HCT116 (cell line): ENCODE measurements around the gene ARID5B.

Source experiments
- CEBPB ChIP-seq: IDR thresholded peaks from 2 replicates; pipeline ENCODE4 v1.6.1; 2012; ENCODE audit warnings: low read depth
- CTCF ChIP-seq, 3 experiments: fragments of 200-600 bp in 1 of 3; sonication (generic) in 1 of 3; IDR thresholded peaks in 2 of 3; conservative IDR thresholded peaks in 1 of 3; 2 replicates each; pipeline ENCODE4 v1.5.1; 2012 to 2017; ENCODE audit warnings: low read depth in 2 of 3, low read length in 2 of 3, antibody characterized with exemption in 1 of 3, borderline replicate concordance in 1 of 3, control low read depth in 1 of 3, mild to moderate bottlenecking in 1 of 3, mixed read lengths in 1 of 3, mixed run types in 1 of 3, moderate library complexity in 1 of 3; ENCODE audit not compliant: insufficient read depth in 1 of 3
- EGR1 ChIP-seq: IDR thresholded peaks from 2 replicates; pipeline ENCODE4 v1.6.1; 2012; ENCODE audit warnings: low read depth
- ELF1 ChIP-seq: IDR thresholded peaks from 2 replicates; pipeline ENCODE4 v1.6.1; 2012; ENCODE audit warnings: low read depth, borderline replicate concordance
- EZH2 ChIP-seq: fragments of 200-600 bp; sonication (generic); IDR thresholded peaks from 2 replicates; pipeline ENCODE4 v1.6.1; 2017; ENCODE audit warnings: antibody characterized with exemption, mixed run types
- EZH2phosphoT487 ChIP-seq: fragments of 200-600 bp; IDR thresholded peaks from 2 replicates; pipeline ENCODE4 v1.6.1; 2018; ENCODE audit warnings: antibody characterized with exemption, borderline replicate concordance
- FOSL1 ChIP-seq: IDR thresholded peaks from 2 replicates; pipeline ENCODE4 v1.6.1; 2012; ENCODE audit warnings: low read depth
- POLR2A ChIP-seq: IDR thresholded peaks from 2 replicates; pipeline ENCODE4 v1.7.0; 2011; ENCODE audit warnings: borderline replicate concordance; ENCODE audit not compliant: insufficient read depth, insufficient read length; ENCODE audit errors: extremely low read depth
- POLR2AphosphoS5 ChIP-seq: IDR thresholded peaks from 2 replicates; pipeline ENCODE4 v1.6.1; 2011; ENCODE audit warnings: mild to moderate bottlenecking, low read depth, low read length, moderate library complexity
- SIN3A ChIP-seq: IDR thresholded peaks from 2 replicates; pipeline ENCODE4 v1.6.1; 2012; ENCODE audit warnings: low read depth
- YY1 ChIP-seq: IDR thresholded peaks from 2 replicates; pipeline ENCODE4 v1.6.1; 2011; ENCODE audit warnings: low read length, low read depth, moderate library complexity, mild to moderate bottlenecking; ENCODE audit not compliant: insufficient replicate concordance; ENCODE audit errors: extremely low read depth
- TF ChIP-seq, protein P1 (sequence below): IDR thresholded peaks from 2 replicates; pipeline ENCODE4 v1.6.1; 2012
- TF ChIP-seq, protein P2 (sequence below): IDR thresholded peaks from 2 replicates; pipeline ENCODE4 v1.6.1; 2011; ENCODE audit warnings: mild to moderate bottlenecking, low read length, moderate library complexity; ENCODE audit not compliant: insufficient replicate concordance; ENCODE audit errors: extremely low read depth

- no peak for TF ChIP-seq FOSL1
- no peak for TF ChIP-seq CTCF (IDR thresholded peaks at IDR 0.05 in 2 of 3, conservative IDR thresholded peaks at IDR 0.05 in 1 of 3; ENCODE audit: borderline replicate concordance in 1 of 3, insufficient read depth in 1 of 3, low read depth in 2 of 3, low read length in 2 of 3)
- TF ChIP-seq POLR2AphosphoS5, result no peak
- TF ChIP-seq EZH2phosphoT487, result no peak
- no peak for TF ChIP-seq SIN3A
- TF ChIP-seq EZH2, result no peak
- no peak for TF ChIP-seq YY1
- TF ChIP-seq, protein P1, sequence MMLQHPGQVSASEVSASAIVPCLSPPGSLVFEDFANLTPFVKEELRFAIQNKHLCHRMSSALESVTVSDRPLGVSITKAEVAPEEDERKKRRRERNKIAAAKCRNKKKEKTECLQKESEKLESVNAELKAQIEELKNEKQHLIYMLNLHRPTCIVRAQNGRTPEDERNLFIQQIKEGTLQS, result no peak
- no peak for TF ChIP-seq POLR2A
- no peak for TF ChIP-seq EGR1
- TF ChIP-seq CEBPB, result no peak
- TF ChIP-seq ELF1, result no peak
- TF ChIP-seq, protein P2, sequence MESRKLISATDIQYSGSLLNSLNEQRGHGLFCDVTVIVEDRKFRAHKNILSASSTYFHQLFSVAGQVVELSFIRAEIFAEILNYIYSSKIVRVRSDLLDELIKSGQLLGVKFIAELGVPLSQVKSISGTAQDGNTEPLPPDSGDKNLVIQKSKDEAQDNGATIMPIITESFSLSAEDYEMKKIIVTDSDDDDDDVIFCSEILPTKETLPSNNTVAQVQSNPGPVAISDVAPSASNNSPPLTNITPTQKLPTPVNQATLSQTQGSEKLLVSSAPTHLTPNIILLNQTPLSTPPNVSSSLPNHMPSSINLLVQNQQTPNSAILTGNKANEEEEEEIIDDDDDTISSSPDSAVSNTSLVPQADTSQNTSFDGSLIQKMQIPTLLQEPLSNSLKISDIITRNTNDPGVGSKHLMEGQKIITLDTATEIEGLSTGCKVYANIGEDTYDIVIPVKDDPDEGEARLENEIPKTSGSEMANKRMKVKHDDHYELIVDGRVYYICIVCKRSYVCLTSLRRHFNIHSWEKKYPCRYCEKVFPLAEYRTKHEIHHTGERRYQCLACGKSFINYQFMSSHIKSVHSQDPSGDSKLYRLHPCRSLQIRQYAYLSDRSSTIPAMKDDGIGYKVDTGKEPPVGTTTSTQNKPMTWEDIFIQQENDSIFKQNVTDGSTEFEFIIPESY, result no peak
These were observed 207.5 kb downstream of the ARID5B start for GRCh38 chr10:62108759-62109586.
